GM19238 (cell line): ENCODE measurements around the gene PARD6G.

Experiments
- DNase-seq: peaks from one replicate; pipeline ENCODE4 v3.0.0; 2011; ENCODE audit warnings: low spot score; ENCODE audit not compliant: insufficient read length

Gene PARD6G

DNA sequence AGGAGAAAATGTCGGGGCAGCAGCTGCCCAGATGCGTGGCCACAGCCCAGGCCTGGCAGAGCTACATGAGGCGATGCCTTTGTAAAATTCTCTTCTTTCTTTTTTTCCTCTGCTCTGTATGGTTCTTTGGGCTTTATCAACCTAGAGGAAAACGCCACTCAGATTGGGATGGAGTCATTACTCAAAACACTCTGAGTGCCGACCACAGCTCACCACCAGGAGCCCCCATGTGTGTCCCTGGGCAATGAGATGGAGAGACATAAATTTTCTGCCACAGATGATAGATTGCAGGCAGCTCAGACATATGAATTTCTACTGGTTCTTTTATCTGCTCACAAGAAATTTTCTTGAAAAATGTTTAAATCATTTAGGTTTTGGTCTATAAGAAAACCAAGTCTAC, 56.0 kb downstream of the PARD6G start:
- DNase-seq: no peak

DNA sequence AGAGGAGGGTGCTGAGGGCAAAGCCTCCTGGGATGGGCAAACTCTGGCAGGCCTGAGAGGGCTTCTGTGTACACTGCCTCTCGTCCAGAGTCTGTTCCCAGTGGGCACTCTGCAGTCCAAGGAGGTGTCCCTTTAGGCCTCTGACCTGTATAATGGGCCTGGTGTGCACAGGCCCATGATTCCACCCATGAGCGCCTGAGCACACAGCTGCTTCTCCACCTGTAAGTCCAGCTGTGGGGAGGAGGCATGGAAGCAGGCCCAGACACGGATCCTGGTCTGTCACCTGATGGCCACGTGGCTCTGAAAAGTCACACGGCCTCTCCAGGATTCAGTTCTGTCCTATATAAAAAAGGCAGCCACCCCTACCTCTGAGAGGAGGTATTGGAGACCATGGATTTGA, 57.0 kb downstream of the PARD6G start:
- DNase-seq: no peak

DNA sequence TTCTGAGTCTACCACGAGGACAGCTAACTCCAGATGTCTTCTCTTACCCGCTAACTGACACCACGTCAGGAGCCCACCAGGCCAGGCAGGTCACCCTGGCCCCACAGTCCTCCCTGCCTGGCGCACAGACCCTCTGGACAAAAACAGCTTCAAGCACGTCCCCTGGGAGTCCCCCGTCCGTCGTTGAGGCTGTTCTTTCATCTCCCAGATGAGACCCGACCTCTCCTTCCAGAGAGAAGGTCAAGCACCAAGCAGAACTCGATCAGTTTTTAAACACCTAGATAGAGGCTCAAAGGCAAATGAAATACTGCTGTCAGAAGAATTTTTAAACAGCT, 57.8 kb downstream of the PARD6G start:
- no peak for DNase-seq

DNA sequence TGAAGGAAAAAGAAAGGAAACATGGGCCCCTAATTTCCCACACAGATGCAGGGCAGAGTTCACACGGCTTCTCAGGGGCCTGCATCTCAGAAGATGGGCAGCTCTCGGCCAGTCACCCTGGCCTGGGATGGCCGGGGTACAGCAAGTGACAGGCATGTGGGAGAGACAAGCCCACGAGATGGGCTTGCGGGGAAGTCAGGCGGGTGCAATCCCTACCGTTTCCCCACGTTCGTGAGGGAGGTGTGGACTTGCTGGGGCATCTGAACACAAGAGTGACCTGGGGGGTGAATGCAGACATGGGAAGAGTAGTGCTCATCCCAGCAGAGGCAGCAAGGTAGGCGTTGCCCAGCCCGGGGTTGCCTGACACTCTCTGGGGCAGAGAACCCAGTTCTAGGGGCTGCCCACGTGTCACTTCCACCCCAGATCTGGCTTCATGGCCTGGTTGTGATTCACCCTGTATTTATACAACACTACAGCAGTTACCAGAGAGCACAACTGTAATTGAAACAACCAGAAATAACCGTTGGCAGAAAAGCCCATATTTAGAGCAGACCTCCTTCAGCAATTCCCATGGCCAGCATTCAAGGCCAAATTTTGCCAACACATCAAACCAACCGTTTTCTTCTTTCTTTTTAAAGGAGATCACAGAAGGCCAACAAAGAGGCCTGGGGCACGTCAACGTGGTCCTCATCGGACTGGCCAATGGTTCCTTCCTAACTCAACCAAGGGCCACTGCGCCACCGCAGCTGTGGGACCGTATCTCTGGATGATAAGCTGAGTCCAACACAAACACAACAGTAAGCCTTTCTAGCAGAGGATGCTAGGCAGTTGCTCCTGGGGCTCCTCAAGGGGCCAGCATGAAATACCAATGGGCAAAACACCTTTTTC, 58.4 kb downstream of the PARD6G start:
- DNase-seq: no peak

DNA sequence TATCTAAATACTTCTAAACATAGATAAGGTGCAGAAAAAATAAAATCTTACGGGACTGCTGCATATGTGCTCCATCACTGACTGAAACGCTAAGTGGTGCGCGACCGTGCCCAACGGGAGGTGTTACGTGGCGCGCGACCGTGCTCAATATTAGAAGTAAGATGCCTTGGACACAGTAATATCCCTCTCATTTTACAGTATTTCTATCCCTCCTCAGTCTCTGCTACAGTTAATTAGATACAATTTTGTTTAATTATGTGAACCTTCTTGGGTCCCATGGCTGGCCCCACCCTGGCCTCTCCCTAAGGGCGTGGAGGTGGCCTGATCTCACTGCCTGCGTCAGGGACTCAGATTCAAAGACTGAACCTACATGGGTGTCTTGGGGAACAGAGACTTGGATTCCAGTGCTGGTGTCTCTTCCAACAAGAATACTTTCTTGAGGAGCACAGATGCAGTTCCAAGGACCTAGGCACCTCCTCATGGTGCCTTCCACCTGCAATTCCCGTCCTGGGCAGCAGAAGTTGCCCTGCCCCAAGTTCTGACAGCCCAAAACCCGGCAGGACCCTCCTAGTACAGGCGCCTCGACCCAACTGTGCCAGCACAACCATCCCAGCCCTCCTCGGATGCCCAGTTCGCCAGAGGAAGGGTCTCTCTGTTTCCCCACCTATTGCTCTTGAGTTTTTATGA, 59.2 kb downstream of the PARD6G start:
- DNase-seq: no peak

DNA sequence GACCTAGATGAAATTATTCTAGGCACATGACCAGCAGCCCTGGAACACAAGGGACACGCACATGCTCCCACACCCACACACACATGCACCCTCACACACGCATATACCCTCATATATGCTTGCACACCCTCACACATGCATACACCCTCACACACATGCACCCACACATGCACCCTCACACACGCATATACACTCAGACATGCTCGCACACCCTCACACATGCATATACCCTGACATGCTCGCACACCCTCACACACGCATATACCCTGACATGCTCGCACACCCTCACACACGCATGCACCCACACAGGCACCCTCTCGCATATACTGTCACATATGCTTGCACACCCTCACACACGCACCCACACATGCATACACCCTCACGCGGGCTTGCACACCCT, 61.8 kb downstream of the PARD6G start:
- DNase-seq: no peak

DNA sequence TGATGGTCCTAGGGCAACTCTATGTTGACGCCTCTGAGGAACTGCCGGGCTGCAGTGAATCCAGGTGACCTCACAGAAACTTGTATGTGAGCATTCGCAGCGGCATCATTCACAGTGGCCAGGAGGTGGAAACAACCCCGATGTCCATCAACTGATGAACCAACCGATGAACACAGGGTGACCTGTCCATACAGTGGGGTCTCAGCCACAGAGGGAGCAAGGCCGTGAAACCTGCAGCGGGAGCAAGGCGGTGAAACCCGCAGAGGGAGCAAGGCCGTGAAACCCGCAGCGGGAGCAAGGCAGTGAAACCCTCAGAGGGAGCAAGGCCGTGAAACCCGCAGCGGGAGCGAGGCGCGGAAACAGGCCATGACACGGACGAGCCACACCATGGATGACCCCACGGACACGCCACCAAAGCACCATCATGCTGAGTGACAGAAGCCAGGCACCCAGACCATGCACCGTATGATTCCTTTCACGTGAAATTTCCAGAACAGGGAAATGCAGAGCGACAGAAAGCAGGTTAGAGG, 63.0 kb downstream of the PARD6G start:
- no peak for DNase-seq

DNA sequence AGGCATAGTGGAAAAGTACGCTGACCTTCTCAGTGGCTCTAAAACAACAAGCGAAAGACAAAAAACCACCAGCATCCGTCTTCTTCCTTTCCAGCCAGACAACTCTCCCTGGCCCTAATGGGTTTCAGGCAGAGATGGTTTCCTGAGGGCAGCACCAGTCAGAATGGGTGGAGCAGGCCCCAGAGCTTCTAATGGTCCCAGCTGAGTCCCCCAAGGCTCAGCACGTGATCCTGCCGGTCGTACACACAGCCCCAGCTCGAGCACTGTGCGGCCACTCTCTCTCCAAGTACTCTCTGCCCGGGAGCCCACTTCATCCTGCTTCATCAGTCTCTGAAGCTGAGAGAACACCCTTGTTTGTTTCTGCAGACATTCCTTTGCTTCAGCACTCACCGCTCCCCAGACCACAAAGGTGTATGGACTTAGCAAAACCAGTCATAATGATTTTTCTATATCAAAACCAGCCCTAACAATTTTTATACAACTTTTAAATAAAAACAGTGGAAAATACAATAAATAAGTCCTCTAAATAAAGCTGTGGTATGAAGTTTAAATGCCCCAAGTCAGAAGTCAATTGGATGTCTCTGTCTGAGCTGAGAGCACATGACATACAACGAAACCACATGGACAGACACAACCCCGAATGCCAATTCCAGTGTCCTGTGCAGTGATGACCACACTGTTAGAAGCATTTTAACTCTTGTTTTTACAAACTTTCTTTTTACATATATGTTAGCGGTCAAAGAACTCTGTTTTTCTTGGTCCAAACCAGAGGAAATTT, 63.9 kb downstream of the PARD6G start:
- DNase-seq: no peak

DNA sequence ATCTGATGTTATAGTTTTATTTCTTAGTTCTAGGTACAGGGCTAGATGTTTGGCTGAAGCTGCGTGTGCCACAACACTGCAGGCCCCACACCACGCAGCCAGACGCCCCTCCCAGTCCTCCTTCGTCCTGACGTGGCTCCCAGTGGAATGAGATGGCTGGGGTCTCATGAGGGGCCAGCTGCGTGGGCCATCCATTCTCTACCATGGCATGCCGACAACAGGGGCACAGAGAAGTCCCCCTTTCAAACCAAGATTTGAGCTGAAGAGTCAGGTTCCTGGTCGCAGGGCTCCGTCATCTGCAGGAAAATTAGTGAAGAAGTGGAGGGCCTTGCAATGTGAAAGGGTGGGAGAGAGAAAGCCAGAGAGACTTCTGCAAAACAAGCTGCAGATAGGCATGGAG, 64.5 kb downstream of the PARD6G start:
- no peak for DNase-seq

DNA sequence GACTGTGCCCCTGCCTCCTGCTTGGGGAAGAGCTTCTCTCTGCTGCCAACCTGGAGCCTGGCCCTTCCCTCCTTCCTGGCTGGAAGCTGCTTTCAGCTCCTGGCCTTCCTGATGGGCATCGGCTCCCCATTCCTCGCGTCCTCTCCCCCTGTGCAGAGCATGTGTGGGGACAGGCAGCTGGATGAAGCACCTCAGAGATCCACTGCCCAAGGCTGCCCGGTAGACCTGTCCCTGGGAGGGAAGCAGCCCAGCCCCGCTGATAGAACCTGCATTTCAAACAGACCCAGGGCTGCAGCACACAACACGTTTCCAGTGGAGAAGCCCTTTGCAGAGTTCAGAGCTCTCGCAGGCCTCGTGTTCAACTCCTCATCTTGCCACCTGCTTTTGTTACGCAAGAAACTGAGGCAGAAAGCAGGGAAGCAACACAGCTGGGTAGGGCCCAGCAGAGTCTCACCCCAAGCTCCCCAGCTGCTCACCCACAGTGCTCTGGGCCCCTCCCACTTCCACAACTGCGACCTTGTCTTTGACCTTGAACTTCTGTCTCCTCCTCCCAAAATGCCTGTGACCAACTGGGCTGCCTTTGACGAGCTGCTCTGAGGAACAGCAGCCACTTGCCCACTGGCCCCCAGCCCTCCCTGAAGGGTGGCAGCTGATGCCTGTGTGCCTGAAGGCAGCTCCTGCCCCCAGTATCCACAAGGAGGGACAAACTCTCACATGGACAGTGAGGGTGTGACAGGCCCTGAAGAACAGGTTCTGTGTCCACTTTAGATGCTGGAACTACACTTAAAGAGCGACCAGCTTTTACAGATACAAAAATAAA, 65.5 kb downstream of the PARD6G start:
- DNase-seq: no peak

DNA sequence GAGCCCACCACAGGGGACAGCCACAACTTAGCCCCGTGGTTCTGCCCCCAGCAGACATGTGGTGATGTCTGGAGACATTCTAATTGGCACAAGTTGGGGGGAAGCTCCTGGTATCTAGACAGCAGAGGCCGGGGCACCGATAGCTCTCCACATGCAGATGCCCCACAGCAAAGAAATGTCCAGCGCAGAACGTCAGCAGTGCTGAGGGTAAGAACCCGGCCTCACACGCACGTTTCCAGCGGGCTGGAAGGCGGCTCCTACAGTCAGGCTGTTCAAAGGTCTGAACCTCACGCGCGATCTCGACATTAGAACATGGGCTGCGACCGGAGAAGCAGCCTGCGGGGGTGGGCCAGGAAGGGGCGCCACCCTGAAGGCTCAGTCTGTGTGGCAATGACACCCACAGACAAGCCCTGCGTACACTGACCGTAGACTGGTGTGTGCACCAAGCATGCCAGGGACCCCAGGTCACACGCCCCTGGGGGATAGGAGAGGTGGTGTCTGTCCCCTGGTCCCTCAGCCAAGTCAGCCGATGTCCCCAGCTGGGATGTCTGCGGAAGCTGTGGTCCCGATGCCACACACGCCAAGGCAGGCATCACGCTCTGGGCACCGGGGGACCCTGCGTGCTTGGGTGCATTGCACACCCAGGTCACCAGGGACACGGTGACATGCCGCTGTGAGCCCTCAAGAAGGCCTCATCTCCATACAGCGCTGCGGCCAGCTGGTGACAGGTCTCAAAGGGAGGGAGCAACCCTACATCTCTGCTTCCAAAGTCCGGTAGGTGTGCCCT, 66.3 kb downstream of the PARD6G start:
- DNase-seq: no peak

DNA sequence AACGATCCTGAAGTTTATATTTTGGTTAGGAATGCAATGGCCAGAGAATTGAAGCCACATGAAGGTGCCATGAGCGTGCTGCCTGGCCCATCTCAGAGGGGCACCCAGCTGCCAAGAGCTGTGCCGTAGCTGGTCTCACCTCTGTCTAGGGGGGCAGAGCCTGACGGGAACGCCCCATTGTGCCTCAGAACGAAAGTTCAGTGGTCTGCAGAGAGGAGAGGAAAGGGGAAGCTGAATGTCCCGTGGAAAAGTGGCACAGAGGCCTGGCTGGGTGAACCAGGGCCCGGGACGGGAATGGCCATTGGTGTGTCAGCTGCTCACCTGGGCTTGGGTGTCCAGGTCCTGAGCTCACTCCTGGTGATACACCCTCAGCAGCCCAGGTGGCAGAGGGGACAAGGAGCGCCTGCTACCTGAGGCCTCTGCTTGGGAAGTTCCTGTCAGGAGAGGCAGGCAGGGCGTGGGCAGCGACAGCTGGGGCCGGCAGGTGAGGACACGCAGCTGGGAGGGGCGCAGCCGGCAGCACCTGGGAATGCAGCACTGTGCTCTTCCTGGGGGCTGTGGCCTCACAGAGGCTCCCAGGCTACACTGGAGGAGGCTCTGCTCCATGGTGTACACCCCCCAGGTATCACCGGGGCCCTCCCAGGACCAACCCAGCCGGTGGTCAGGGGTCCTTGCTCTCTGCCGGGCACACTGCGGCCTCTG, 67.3 kb downstream of the PARD6G start:
- no peak for DNase-seq

DNA sequence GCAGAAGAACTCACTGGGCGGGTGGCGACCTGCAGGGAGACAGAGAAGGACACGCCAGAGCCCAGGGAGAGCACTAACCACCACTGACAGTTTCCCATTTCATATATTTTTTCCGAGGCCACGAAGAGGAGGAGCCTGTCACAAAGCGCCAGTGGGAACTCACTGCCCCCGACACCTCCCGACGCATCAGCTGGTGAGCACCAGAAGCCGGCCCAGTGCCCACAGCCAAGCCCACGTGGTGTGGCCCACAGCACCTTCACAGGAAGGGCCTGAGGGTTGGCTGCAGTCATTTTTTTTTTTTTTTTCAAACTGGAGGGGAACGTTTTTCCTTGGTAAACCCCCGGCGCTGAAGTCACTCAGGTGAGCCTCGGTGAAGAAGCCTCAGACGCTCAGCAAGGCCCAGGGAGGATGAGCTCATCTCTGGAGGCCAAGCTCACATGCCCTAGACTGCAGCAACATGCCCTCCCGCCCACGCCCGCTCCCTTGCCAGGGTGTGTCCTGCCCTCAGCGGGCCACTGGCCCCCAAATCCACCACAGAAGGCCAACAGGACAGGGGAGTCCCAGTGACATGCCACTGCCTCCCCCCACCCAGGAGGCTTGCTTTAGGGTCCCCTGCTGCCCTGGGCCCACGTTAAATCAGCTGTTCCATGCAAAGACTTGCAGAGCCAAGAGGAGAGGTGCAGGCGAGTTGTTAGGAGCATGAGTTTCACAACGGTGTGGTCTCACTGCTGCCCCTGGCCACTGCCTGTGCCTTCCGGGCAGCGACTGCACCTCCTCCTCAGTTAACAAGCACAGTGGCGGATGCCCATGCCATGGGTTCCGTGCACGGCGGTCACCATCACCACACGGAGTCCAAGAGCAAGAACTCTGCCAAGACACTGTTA, 68.1 kb downstream of the PARD6G start:
- DNase-seq: no peak

DNA sequence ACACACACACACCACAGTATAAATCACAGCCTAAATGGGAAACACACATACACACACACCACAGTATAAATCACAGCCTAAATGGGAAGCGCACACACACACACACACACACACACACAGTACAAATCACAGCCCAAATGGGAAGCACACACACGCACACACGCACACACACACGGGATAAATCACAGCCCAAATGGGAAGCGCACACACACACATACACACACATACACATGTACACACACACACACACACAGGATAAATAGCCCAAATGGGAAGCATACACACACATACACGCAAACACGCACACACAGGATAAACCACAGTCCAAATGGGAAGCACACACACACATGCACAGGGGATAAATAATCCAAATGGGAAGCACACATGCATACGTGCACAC, 70.2 kb downstream of the PARD6G start:
- no peak for DNase-seq

DNA sequence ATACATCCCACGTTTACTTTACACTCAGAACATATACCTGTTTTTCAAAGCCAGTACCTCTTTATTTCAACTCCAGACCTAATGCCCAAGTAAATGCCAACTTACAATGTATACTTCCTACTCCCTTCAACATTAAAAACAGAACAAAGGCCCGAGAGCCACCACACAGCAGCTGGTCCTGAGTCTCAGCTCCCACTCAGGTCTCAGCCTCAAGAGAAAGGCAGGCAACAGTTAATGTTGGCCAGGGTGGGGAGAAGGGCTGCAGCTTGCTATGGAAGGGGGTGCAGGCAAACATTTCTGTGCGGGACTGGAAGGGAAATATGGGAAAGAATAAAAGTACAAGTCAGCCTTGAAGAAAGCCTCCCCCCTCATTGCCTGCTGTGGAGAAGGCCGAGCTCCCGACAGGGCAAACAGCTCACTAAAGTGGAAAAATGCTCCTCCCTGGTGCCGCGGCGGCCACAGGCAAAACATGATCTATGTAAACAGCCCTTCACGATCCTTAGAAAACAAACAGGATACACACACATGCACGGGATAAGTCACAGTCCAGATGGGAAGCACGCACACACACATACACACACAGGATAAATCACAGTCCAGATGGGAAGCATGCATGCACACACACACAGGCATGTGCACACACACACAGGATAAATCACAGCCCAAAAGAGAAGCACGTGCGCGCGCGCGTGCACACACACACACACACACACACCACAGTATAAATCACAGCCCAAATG, 70.8 kb downstream of the PARD6G start:
- DNase-seq: no peak

DNA sequence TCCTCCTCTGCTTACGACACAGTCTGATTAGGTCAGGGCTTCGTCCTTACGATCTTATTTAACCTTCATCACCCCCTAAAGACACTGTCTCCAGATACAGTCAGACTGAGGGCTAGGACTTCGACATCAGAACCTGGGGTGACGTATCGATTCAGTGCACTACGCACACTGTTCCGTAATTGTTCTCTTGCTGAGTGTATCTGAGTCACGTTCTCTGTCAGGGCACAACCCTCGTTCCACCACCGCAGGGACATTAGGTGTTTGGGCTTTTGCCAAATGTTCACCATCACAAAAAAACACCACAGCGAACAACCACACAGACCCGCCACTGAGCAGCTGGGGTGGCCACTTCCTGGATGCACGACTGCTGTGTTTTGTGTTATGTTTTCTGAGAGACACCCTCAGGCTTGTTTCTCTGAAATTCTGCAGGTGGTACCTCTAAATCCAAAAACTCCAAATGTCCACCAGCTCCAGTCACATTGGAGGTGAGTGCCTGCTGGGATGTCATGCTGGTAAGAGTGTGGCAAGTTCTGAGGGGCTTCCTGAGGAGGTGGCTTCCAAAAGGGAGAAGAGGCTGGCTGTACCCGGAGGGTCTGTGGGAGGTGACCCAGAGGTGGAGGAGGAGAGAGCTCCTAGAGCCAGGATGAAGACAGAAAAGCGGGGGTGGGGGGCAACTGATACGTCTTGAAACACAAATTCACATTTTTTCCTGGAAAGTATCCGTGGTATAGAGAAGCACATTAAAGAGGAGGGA, 71.7 kb downstream of the PARD6G start:
- DNase-seq: no peak

DNA sequence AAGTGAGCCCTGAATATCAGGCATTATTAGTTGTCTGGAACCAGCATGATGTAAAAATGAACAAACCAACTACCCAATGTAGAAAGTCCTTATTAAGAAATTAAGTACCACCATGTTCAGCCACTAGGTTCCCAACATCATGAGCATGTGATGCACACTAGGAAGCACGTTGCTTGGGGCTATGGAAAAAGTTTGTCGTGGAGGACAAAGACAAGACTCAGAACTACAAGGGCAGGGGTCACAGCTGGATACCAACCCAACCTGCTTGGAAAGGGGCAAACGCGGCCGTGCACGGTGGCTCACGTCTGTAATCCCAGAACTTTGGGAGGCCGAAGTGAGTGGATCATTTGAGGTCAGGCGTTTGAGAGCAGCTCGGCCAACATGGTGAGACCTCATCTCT, 74.3 kb downstream of the PARD6G start:
- no peak for DNase-seq
